Colonic mucosa (tissue), 4 donors: ENCODE data around the gene DLL4. TPM values are rescaled to one million over a fixed set of nuclear protein-coding genes. Genes with fewer than 3 reads are reported as not detected.

ENCODE experiments used
- DNase-seq: peaks from one replicate; pipeline ENCODE4 v3.0.0-alpha.2; 2020
- H3K27ac ChIP-seq: fragments of 200-600 bp; one replicate; pipeline ENCODE4 v1.8.0; 2021
- H3K27me3 ChIP-seq: fragments of 200-600 bp; one replicate; pipeline ENCODE4 v1.8.0; 2021
- H3K36me3 ChIP-seq: fragments of 200-600 bp; one replicate; pipeline ENCODE4 v1.8.0; 2021
- H3K4me1 ChIP-seq: fragments of 200-600 bp; one replicate; pipeline ENCODE4 v1.8.0; 2021; ENCODE audit warnings: mild to moderate bottlenecking
- H3K4me3 ChIP-seq: fragments of 200-600 bp; one replicate; pipeline ENCODE4 v1.8.0; 2021
- H3K9ac ChIP-seq, 2 donors: one replicate each; pipeline ENCODE4 v1.7.0; 2013; ENCODE audit warnings: control low read depth in 2 of 2, low read depth in 2 of 2, low read length in 2 of 2
- H3K9me3 ChIP-seq: fragments of 200-600 bp; one replicate; pipeline ENCODE4 v1.8.0; 2021
- CTCF ChIP-seq: fragments of 200-600 bp; IDR thresholded peaks from one replicate; pipeline ENCODE4 v1.8.0; 2022; ENCODE audit warnings: antibody characterized with exemption, mild to moderate bottlenecking
- intact Hi-C: fragments of 100-400 bp; cut with DNase I; formaldehyde crosslinking; loops from one replicate; pipeline ENCODE4 v1.14.1; 2022
- total RNA-seq, 2 donors: library from RNA; stranded (reverse); fragmentation: NEBNext Ultra II Directional in 1 of 2; extraction: Animal tissue kit (Norgen Biotek cat#: 25700) in 1 of 2; gene quantifications; one replicate each; pipeline ENCODE4 v1.2.1, GENCODE V29; 2021
- donor health status: healthy.
- donor health status: DM: no; HTN: no; CAD: no.
- donor health status: DM: no; HTN: no; CAD: no.

DLL4 gene
- total RNA-seq, 2 donors from 2014 or later: 18.5 to 21.6 TPM

GRCh38 chr15:40906991-40907802 lies 21.9 kb upstream of the DLL4 start:
- no peaks in the 10 kb centered on the region for H3K9me3 ChIP-seq
- H3K4me1 ChIP-seq: peaks cover 18% of the 10 kb centered on the region
- TF ChIP-seq CTCF: no peak
- H3K36me3 ChIP-seq: no peaks in the 10 kb centered on the region
- peak; percentile 80 for DNase-seq
- peak overlapping the region; percentile 79 for H3K27ac ChIP-seq
- H3K4me3 ChIP-seq: peak overlapping the region; percentile 22
- no peaks in the 10 kb centered on the region for H3K27me3 ChIP-seq
- intact Hi-C loops: loop anchor here (2.0 to 5.0 kb wide), 2 partner anchors 35 to 114 kb away; no protein-coding TSS in a partner anchor
- H3K9ac ChIP-seq: peak overlapping the region; percentile 86 to 89

- peaks cover 18% of the 10 kb centered on the region for H3K4me1 ChIP-seq
- no peak for TF ChIP-seq CTCF
- H3K9ac ChIP-seq: peak overlapping the region; percentile 1 to 86
- intact Hi-C loops: loop anchor here (5.0 kb wide), 1 partner anchor 34 kb away; no protein-coding TSS in a partner anchor
- no peak overlapping the region for H3K4me3 ChIP-seq
- no peaks in the 10 kb centered on the region for H3K27me3 ChIP-seq
- no peaks in the 10 kb centered on the region for H3K36me3 ChIP-seq
- peak; percentile 72 for DNase-seq
- H3K27ac ChIP-seq: peak overlapping the region; percentile 79
- H3K9me3 ChIP-seq: no peaks in the 10 kb centered on the region
Measured at GRCh38 chr15:40908095-40908494, 21.0 kb upstream of the DLL4 start.

GRCh38 chr15:40909662-40910630 lies 19.2 kb upstream of the DLL4 start:
- Histone ChIP-seq H3K9me3 (no peaks in the 10 kb centered on the region), H3K9ac (no peak overlapping the region), H3K4me1 (peaks cover 18% of the 10 kb centered on the region), H3K27me3 (no peaks in the 10 kb centered on the region), H3K27ac (no peak overlapping the region), H3K4me3 (no peak overlapping the region), H3K36me3 (no peaks in the 10 kb centered on the region)
- DNase-seq: no peak
- intact Hi-C loops: loop anchor here (5.0 kb wide), 1 partner anchor 32 kb away; no protein-coding TSS in a partner anchor
- TF ChIP-seq CTCF: no peak

- H3K4me3 ChIP-seq: no peak overlapping the region
- H3K9ac ChIP-seq: no peak overlapping the region
- no peak for TF ChIP-seq CTCF
- H3K27me3 ChIP-seq: no peaks in the 10 kb centered on the region
- H3K27ac ChIP-seq: no peak overlapping the region
- no peaks in the 10 kb centered on the region for H3K9me3 ChIP-seq
- H3K4me1 ChIP-seq: peaks cover 14% of the 10 kb centered on the region
- no peak for DNase-seq
- intact Hi-C loops: no loop called here
- no peaks in the 10 kb centered on the region for H3K36me3 ChIP-seq
Measured at GRCh38 chr15:40911141-40911540, 18.0 kb upstream of the DLL4 start.

- no peak overlapping the region for H3K27ac ChIP-seq
Measured at GRCh38 chr15:40911693-40912092, 17.4 kb upstream of the DLL4 start.

More at GRCh38 chr15:40911693-40912092, 17.4 kb upstream of the DLL4 start:
- Histone ChIP-seq H3K4me1 (peaks cover 14% of the 10 kb centered on the region), H3K4me3 (no peak overlapping the region), H3K36me3 (no peaks in the 10 kb centered on the region), H3K27me3 (no peaks in the 10 kb centered on the region), H3K9ac (no peak overlapping the region), H3K9me3 (no peaks in the 10 kb centered on the region)
- TF ChIP-seq CTCF: no peak
- DNase-seq: no peak
- intact Hi-C loops: no loop called here
